HG03135 (cell line): Measurements from ENCODE around the gene HMG20A.

ENCODE experiments used
- ATAC-seq: cut with Tn5 transposase; IDR thresholded peaks from one replicate; pipeline ENCODE4 v1.9.1; 2021; ENCODE audit warnings: mild to moderate bottlenecking, moderate library complexity; ENCODE audit not compliant: unreplicated experiment

Gene HMG20A

DNA sequence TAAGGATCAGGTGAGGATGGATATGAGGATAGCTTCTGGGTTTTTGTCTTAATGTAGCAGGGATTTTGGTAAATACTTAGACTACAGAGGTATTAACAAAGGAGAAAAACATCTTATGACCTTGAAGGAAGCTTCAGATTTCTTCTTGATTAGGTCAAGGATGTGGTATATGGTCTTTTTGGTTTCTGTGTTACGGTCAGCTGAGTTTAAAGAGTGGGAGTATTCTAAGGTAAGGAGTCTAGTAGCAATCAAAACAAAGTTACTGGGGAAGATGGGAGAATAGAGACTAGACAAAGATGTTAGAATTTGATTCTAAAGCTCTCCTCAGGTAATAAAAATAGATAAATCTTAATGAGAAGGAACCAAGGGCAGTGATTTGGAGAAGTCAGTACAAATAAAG, 6.2 kb downstream of the HMG20A start:
- ATAC-seq = no peak

- ATAC-seq = no peak
These were observed 9.5 kb downstream of the HMG20A start for GRCh38 chr15:77430213-77430612.

DNA sequence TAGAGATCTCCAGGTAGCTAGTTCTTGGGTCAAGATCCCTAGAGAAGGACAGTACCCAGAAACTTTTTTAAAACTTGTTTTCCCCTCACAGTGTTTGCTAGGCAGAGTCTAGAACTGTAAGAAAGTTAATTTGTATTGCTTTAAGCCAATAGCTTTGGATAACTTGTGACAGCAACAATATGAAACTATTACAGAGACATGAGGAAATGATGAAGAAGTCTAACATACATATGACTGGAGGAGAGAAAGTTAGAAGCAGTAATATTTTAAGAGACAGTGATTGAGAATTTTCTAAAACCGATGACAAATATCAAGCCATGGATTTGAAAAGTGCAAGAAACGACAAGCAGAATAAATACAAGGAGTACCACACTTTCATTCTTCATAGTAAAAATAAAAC, 10.0 kb downstream of the HMG20A start:
- ATAC-seq = no peak

DNA sequence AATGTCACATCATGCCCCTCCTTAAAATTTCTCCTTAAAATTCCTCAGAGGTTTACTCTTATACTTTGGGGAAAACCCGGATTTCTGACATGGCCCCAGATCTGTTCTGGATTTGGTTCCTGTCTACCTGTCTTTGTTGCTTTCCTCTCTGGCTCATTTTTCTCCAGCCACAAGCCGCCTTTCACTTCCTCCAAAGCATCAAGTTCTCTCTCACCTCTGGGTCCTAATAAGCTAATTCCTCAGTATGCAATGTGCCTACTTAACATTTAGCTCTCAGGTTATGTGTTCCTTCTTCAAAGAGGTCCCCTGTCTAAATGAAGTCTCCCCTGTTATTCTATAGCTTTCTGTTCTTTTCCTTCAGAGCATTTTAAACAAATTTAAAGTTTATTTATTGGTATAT, 16.1 kb downstream of the HMG20A start:
- ATAC-seq = no peak

DNA sequence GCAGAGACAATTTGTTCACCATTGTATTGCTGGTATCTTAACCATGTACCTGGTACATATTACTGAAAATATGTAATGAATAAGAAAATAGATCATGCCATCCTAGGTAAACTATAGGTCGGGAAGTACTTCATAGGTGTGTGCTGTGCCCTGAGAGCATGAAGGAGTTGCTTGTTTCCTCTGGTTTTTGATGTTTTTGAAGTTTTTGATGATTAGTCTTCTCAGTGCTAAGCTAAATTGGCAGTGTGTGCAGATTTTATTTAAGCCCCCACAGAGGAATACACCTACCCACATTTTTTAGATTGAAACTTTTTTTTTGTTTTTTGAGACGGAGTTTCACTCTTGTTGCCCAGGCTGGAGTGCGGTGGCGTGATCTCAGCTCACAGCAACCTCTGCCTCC, 16.6 kb downstream of the HMG20A start:
- no peak for ATAC-seq

DNA sequence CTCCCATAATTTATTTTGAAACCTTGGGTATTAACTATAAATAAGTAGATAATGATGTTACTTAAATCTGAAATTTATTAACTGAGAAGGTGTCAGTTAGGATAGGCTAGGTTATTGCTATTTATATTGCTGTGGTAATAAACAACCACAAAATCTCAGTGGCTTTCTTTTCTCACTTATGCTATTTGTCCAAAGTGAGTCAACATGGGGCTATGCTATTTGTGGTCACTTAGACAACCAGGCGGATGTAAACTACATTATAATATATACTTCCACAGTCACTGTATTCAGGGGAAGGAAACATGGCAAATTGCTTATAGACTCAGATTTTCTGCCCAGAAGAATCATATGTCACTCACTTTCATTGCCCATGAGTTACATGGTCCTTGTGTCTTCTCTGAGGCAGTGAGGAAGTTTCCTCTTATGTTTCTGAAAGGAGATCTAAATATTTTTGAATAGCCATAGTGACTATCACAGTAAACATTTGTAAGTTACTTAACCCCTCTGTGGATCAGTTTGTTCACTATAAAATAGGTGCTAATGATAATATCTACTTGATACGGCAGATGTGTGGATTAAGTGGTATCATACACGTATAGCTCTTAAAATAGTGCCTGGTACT, 19.8 kb downstream of the HMG20A start:
- peak; percentile 85 for ATAC-seq

DNA sequence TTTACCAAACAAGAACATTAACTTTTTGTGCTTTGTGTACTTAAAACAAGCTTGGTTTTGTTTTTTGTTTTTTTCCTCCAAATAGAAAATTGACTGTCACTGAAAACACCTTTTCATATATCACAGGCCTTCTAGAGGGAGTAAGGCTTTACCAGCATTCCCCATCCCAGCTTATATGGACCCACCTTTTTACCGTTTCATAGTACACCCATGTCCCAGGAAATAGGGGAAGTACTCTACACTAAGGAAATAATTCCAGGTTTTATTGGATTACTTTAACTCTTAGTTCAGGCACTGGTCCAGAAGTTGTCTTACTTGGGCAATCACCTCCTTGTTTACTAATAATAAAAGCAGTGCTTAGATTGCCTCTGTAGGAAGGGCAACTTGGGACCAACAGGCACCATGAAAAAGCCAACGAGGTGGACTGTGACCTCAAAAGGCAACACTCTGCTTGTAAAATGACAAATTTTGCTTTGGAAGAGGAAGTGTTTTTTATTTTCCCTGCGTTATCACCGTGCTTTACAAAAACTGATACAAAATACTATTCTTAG, 26.2 kb downstream of the HMG20A start:
- no peak for ATAC-seq

- ATAC-seq = no peak
These were observed 33.6 kb downstream of the HMG20A start for GRCh38 chr15:77454265-77454664.

DNA sequence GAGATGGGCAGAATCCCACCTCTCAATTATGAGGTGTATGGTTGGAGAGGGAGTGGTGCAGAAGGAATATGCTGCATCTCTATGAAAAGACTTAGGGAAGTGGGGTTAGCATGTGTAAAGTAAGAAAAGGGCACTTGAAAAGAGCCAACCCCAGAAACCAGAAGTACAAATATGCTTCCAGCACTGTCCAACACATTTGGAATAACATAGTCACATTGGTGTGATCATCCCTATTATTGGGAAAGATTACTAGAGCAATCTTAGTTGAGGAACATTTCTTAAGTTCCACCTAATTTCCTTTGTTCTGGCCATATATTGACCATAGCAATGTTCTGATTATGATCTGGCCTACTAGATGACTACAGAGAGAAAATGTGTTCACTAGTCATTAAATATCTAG, 34.3 kb downstream of the HMG20A start:
- ATAC-seq = no peak

GRCh38 chr15:77455696-77456321, 35.1 kb downstream of the HMG20A start:
- no peak for ATAC-seq

DNA sequence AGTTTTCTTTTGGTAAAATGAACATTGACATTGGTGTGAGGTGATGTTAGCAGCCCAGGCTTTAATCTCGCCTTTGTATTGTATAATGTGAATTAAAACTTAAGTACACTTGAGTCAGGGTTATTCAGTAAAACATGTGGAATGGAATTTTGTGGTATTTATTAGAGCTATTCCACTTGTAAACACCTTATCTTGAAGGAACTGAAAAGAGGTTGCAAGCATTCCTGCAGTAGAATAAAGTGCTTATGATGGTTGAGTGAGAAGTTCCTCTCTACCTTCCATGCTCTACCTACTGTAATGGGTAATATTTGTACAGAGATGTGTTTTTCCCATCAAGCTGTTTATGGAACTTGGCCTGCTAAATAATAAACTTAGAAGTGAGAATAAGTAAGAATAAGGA, 36.1 kb downstream of the HMG20A start:
- ATAC-seq = no peak

- no peak for ATAC-seq
These were observed 36.7 kb downstream of the HMG20A start for GRCh38 chr15:77457191-77457904.

DNA sequence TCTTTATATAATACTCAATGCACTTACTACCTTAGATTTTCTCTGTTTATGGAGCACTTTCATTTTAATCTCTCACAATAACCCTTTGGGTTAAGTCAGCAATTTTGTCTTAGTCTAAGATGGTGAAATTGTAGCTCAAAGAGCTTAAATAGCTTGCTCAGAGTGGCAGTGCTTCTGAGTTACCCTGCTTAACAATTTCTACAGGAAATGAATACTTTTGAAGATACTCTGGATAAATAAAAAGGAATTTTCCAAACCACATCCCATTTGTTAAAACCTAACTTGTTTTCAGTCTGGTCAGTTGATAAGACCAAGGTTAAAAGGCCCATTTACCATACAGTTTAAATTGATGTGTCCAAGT, 37.2 kb downstream of the HMG20A start:
- no peak for ATAC-seq

DNA sequence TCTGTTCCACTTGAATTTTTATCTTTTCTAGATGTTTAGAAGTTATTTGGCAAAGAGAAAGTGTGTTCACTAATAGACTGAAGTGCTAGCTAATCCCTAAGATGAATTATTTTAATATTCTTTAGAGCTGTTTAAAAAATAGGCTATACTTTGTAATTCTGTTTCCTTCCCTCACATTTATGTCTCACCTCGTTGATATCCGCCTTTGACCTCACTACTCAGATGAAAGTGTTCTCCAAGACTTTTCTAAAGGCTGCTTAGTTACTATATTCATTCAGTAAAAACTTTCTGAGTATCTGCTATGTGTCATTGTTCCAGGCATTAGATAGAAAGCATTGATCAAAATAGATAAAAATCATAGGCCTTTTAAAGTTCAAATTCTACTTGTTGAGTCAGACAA, 38.3 kb downstream of the HMG20A start:
- no peak for ATAC-seq

- ATAC-seq = no peak
These were observed 40.8 kb downstream of the HMG20A start for GRCh38 chr15:77461486-77461885.

DNA sequence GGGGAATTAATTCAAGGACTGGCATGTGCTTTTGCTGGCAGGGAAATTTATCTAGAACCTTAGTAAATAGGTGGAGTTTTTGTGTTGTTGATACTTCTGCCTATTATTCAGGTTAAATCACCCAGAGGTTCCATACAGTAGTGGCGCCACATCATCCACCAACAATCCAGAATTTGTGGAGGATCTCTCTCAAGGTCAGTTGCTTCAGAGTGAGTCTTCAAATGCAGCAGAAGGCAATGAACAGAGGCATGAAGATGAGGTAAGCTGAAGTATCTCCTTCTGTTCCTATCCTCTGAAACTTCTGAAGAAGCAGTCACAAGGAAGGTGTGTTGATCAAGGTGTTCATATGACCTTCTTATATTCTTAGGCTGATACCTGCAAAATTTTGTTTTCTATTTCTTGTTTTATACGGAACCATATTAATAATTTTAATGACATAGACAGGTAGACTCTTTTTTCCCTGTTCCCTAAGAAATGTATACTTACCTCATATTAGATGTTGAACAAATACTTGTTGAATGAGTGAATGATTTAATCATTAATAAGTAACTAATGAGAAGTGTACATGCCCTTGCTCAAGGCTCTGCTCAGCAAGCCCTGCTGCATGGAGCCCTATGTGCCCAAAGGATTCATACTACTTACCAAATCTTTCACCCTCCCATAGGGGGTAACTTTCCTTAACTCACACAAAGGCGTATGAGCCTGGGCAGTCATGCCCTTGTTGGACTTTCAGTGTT, 43.6 kb downstream of the HMG20A start:
- no peak for ATAC-seq

DNA sequence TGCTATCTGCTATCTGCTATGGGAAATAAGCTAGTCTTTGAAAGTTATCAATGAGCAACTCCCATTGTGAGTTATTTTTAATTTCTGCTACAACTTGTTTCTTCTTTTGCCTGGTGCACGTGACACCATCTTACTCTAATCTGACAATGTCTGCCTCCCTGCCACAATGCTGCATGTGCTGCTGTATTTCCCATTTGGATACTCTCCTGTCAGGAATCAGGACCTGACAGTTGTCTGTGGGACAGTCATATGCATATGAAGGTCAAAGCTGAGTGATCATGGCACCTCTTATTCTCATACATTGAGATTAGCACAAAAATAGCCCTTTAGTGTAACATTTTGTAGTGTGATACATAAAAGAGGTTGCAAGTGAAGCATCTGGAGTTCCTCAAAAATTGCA, 45.8 kb downstream of the HMG20A start:
- no peak for ATAC-seq

GRCh38 chr15:77468896-77469295, 48.2 kb downstream of the HMG20A start:
- ATAC-seq = no peak

DNA sequence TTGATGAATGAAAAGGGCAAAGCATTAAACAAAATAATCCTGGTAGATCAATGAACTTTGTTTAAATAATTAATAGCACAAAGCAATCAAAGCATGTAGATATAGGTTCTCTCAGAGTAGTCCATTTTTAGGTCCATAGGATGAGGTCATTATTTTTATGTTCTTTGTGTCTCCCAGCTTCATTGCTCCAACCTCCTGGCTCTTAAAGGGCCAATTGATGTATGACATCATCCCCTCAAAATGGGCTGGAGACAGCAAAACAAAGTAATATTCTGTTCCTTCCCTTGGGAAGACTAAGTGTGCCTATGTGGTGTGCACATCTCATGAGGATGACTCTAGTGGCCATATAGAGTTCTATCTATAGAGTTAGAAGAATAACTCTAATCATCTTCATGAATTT, 49.5 kb downstream of the HMG20A start:
- no peak for ATAC-seq

DNA sequence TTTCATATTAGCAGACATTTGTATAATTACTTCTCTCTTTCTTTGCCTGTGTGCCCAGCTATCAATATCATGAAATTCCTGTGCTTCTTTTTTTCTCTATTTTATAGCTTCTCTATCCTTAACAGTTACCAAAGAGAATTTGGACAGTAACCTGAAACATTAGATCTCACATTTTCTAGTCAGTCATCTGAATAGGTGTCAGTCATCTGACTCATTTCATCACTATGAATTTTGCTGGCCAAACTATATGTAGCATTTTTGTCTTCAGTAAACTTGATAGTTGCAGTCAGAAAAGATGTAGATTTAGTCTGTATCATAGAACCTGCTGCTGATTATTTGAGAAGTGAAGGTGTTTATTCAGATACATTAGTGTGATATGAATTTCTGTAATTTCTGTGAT, 52.6 kb downstream of the HMG20A start:
- ATAC-seq = no peak

DNA sequence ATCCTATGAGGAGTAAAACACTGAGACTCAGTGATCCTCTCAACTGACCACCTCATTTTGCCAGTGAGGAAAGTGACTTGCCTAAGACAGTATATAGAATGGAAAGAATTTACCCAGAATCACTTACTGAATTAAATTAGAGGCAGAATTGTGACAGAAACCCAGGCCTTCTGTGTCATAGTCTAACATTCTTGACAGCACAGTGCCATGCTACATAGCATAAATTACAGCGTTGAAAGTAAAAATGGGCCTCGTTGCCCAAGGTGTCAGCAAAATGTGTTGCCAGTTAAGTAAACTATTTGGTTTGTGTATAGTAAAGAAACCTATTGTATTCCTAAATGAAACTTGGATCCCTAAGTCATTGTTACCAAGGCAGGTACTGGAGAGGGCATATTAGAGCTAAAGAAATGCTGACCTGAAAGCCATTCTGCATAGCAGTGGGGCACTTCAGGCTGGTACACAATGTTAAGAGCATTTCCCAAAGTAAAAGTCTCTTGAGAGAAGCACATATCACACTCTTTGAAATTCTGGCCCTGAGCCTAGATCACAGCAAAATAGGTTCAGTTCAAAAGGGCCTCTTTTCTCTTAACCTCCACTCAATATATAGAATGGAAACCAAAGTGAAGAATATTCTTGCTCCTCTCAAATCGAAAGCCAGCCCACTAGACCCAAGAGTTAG, 53.8 kb downstream of the HMG20A start:
- ATAC-seq = no peak
